H1 (cell line): ENCODE data around the gene F8. TPM values are rescaled to one million over a fixed set of nuclear protein-coding genes. Genes with fewer than 3 reads are reported as not detected.

ENCODE experiments used
- CTCF ChIA-PET: fragments of 300-600 bp; sonication (Branson Sonifier 250); formaldehyde crosslinking; loops from one replicate; lab custom pipeline; 2021; ENCODE audit not compliant: partially characterized antibody; lab: Charles Lee
- POLR2A ChIA-PET: fragments of 300-600 bp; sonication (Branson Sonifier 250); formaldehyde crosslinking; loops from one replicate; lab custom pipeline; 2021; ENCODE audit warnings: inconsistent platforms; ENCODE audit not compliant: partially characterized antibody; lab: Charles Lee
- DNase-seq, 2 experiments: peaks; one replicate each; pipeline versions ENCODE4 v3.0.0 to v3.0.0-alpha.2; 2010 to 2022; ENCODE audit warnings: low spot score in 2 of 2, low read depth in 1 of 2, mixed read lengths in 1 of 2
- FAIRE-seq: peaks from 2 replicates; lab custom pipeline; 2011; peaks lifted over from hg19 to GRCh38; lab: Jason Lieb, UNC
- H2AFZ ChIP-seq: 2 replicates; pipeline ENCODE4 v1.8.1; 2012; ENCODE audit warnings: low read length, inconsistent platforms
- H2AK5ac ChIP-seq: 2 replicates; pipeline ENCODE4 v1.6.1; 2013; ENCODE audit warnings: low read depth, low read length
- H2BK120ac ChIP-seq: replicated peaks from 2 replicates; pipeline ENCODE3; 2013; ENCODE audit warnings: low read depth, low read length, inconsistent platforms
- H2BK12ac ChIP-seq: 2 replicates; pipeline ENCODE4 v1.6.1; 2013; ENCODE audit warnings: low read depth, low read length
- H2BK15ac ChIP-seq: 2 replicates; pipeline ENCODE4 v1.6.1; 2013; ENCODE audit warnings: low read length
- H2BK20ac ChIP-seq: 2 replicates; pipeline ENCODE4 v1.6.1; 2013; ENCODE audit warnings: low read length
- H2BK5ac ChIP-seq: 2 replicates; pipeline ENCODE4 v1.6.1; 2013; ENCODE audit warnings: low read depth, low read length
- H3K14ac ChIP-seq: 2 replicates; pipeline ENCODE4 v1.6.1; 2013; ENCODE audit warnings: inconsistent platforms; ENCODE audit not compliant: insufficient read length
- H3K18ac ChIP-seq: 2 replicates; pipeline ENCODE4 v1.6.1; 2013; ENCODE audit warnings: low read length; ENCODE audit errors: extremely low read depth
- H3K23ac ChIP-seq: 2 replicates; pipeline ENCODE4 v1.6.1; 2013; ENCODE audit warnings: inconsistent platforms; ENCODE audit not compliant: insufficient read length
- H3K23me2 ChIP-seq: 2 replicates; pipeline ENCODE4 v1.6.1; 2013; ENCODE audit warnings: low read depth, low read length
- H3K27ac ChIP-seq: 2 replicates; pipeline ENCODE4 v1.6.1; 2011; ENCODE audit warnings: low read depth, low read length, inconsistent platforms
- H3K27me3 ChIP-seq, 4 experiments: replicated peaks in 1 of 4; 1 replicate in 1 of 4; 2 replicates in 3 of 4; pipeline versions ENCODE4 v1.6.1 to v1.8.1; 2011 to 2013; ENCODE audit warnings: low read length in 3 of 4, mild to moderate bottlenecking in 3 of 4, inconsistent platforms in 2 of 4, mixed read lengths in 2 of 4, moderate library complexity in 1 of 4; ENCODE audit not compliant: control insufficient read depth in 3 of 4, insufficient read depth in 3 of 4; ENCODE audit errors: extremely low read depth in 1 of 4
- H3K36me3 ChIP-seq, 4 experiments: 2 replicates each; pipeline versions ENCODE4 v1.6.1 to v1.8.1; 2011 to 2013; ENCODE audit warnings: mild to moderate bottlenecking in 4 of 4, low read length in 3 of 4, moderate library complexity in 2 of 4, control low read depth in 1 of 4, inconsistent platforms in 1 of 4; ENCODE audit not compliant: insufficient read depth in 4 of 4, control insufficient read depth in 2 of 4
- H3K4ac ChIP-seq: replicated peaks from 2 replicates; pipeline ENCODE3; 2013; ENCODE audit warnings: low read length, low read depth, mixed read lengths, inconsistent platforms; ENCODE audit not compliant: insufficient read length
- H3K4me1 ChIP-seq, 4 experiments: replicated peaks in 1 of 4; 1 replicate in 1 of 4; 2 replicates in 3 of 4; pipeline versions ENCODE4 v1.6.1 to v1.8.1; 2011 to 2013; ENCODE audit warnings: low read length in 3 of 4, inconsistent platforms in 2 of 4, mixed read lengths in 1 of 4; ENCODE audit not compliant: insufficient read depth in 4 of 4, control insufficient read depth in 3 of 4
- H3K4me2 ChIP-seq, 2 experiments: 2 replicates each; pipeline versions ENCODE4 v1.6.1 to v1.8.1; 2011 to 2013; ENCODE audit warnings: low read depth in 2 of 2, low read length in 2 of 2, control low read depth in 1 of 2, inconsistent platforms in 1 of 2, mild to moderate bottlenecking in 1 of 2; ENCODE audit not compliant: insufficient read depth in 1 of 2
- H3K4me3 ChIP-seq, 4 experiments: fragments of 200-600, 300-600 bp in 1 of 4; sonication (generic), shearing (Covaris generic), sonication (Bioruptor Twin) in 1 of 4; 2 replicates each; pipeline versions ENCODE4 v1.5.1 to v1.8.1; 2011 to 2016; ENCODE audit warnings: low read length in 4 of 4, low read depth in 3 of 4, control low read depth in 2 of 4, inconsistent platforms in 2 of 4, mild to moderate bottlenecking in 2 of 4, mixed read lengths in 1 of 4, moderate library complexity in 1 of 4; ENCODE audit not compliant: insufficient read depth in 2 of 4; ENCODE audit errors: extremely low read depth in 1 of 4
- H3K56ac ChIP-seq: replicated peaks from 2 replicates; pipeline ENCODE3; 2013; ENCODE audit warnings: low read depth, mild to moderate bottlenecking, mixed read lengths, low read length, inconsistent platforms; ENCODE audit not compliant: insufficient read length
- H3K79me1 ChIP-seq: 2 replicates; pipeline ENCODE4 v1.6.1; 2013; ENCODE audit warnings: low read depth, low read length, control low read depth
- H3K79me2 ChIP-seq, 2 experiments: 2 replicates each; pipeline versions ENCODE4 v1.6.1 to v1.8.1; 2012 to 2013; ENCODE audit warnings: low read length in 2 of 2, mild to moderate bottlenecking in 2 of 2, inconsistent platforms in 1 of 2; ENCODE audit not compliant: insufficient read depth in 2 of 2, control insufficient read depth in 1 of 2
- H3K9ac ChIP-seq, 4 experiments: replicated peaks in 1 of 4; 1 replicate in 1 of 4; 2 replicates in 3 of 4; pipeline versions ENCODE4 v1.6.1 to v1.8.1; 2011 to 2013; ENCODE audit warnings: low read depth in 3 of 4, low read length in 3 of 4, control low read depth in 2 of 4, mild to moderate bottlenecking in 2 of 4, moderate library complexity in 2 of 4, inconsistent platforms in 1 of 4; ENCODE audit errors: extremely low read depth in 1 of 4
- H3K9me3 ChIP-seq, 2 experiments: 2 replicates each; pipeline versions ENCODE4 v1.6.1 to v1.8.1; 2012 to 2013; ENCODE audit warnings: mild to moderate bottlenecking in 2 of 2, moderate library complexity in 2 of 2, control low read depth in 1 of 2, inconsistent platforms in 1 of 2, low read depth in 1 of 2, low read length in 1 of 2, mixed read lengths in 1 of 2; ENCODE audit not compliant: insufficient read depth in 2 of 2
- H4K20me1 ChIP-seq, 2 experiments: replicated peaks in 1 of 2; 2 replicates each; pipeline versions ENCODE3 to v1.8.1; 2011 to 2013; ENCODE audit warnings: inconsistent platforms in 2 of 2, low read length in 2 of 2, mild to moderate bottlenecking in 1 of 2; ENCODE audit not compliant: insufficient read depth in 2 of 2, control insufficient read depth in 1 of 2
- H4K5ac ChIP-seq: 2 replicates; pipeline ENCODE4 v1.6.1; 2013; ENCODE audit warnings: low read length, low read depth, mixed read lengths, inconsistent platforms; ENCODE audit not compliant: insufficient read length
- H4K8ac ChIP-seq: 2 replicates; pipeline ENCODE4 v1.8.0; 2013; ENCODE audit warnings: mild to moderate bottlenecking, moderate library complexity, low read length, inconsistent platforms; ENCODE audit not compliant: insufficient read depth; ENCODE audit errors: extremely low read depth
- H4K91ac ChIP-seq: replicated peaks from 2 replicates; pipeline ENCODE3; 2013; ENCODE audit warnings: low read length, mixed read lengths, inconsistent platforms; ENCODE audit not compliant: insufficient read length
- EZH2 ChIP-seq: fragments of 200-600 bp; sonication (generic); IDR thresholded peaks from 2 replicates; pipeline ENCODE4 v1.7.1; 2012; ENCODE audit warnings: low read depth, mild to moderate bottlenecking, moderate library complexity, low read length, inconsistent platforms; ENCODE audit not compliant: severe bottlenecking
- GABPA ChIP-seq: IDR thresholded peaks from 2 replicates; pipeline ENCODE4 v1.6.1; 2011; ENCODE audit warnings: mild to moderate bottlenecking, low read length, moderate library complexity, borderline replicate concordance; ENCODE audit not compliant: insufficient read depth
- HDAC6 ChIP-seq: IDR thresholded peaks from one replicate; pipeline ENCODE4 v1.7.1; 2012; ENCODE audit warnings: low read depth, mild to moderate bottlenecking, inconsistent platforms, low read length, moderate library complexity
- NANOG ChIP-seq: IDR thresholded peaks from 2 replicates; pipeline ENCODE4 v1.6.1; 2011; ENCODE audit warnings: low read length, low read depth, mild to moderate bottlenecking, inconsistent platforms; ENCODE audit not compliant: insufficient read depth, poor library complexity, severe bottlenecking
- SP4 ChIP-seq: IDR thresholded peaks from 2 replicates; pipeline ENCODE4 v1.6.1; 2012; ENCODE audit warnings: low read length, inconsistent platforms
- WGBS, 2 experiments: shearing (Covaris generic) in 1 of 2; methylation state at CpG; one replicate each; pipeline versions ENCODE4 v1.1.6 to v1.1.7; 2013 to 2015; ENCODE audit warnings: low lambda C conversion rate in 2 of 2, mixed read lengths in 2 of 2, inconsistent platforms in 1 of 2, low coverage in 1 of 2, missing lambda C conversion rate in 1 of 2; ENCODE audit not compliant: insufficient replicate concordance in 2 of 2, insufficient coverage in 1 of 2, insufficient read length in 1 of 2; ENCODE audit errors: extremely low coverage in 1 of 2, missing lambda C conversion rate in 1 of 2; 5-methylcytosine and 5-hydroxymethylcytosine counted together
- polyA plus RNA-seq, 7 experiments: library from polyadenylated mRNA; depleted of rRNA in 3 of 7; stranded (reverse) in 5 of 7; unstranded in 2 of 7; fragments of >200 nt in 5 of 7; fragments of 200-250 nt in 2 of 7; gene quantifications; 1 replicate in 5 of 7; 2 replicates in 1 of 7; 4 replicates in 1 of 7; pipeline versions ENCODE4 v1.2.1 to v1.2.3, GENCODE V29; 2011 to 2013; ENCODE audit warnings: missing spikeins in 2 of 7, mixed read lengths in 2 of 7
- total RNA-seq: library from RNA; stranded (reverse); fragmentation: NEBNext Ultra II Directional; extraction: Animal tissue kit (Norgen Biotek cat#: 25700); gene quantifications from 2 replicates; pipeline ENCODE4 v1.2.1, GENCODE V29; 2021

Gene F8
- total and polyA plus RNA-seq, 2 of the 8 experiments (the other 6 are each of a cell fraction or from before 2014, with no cell fraction given): 1.1 to 2.6 TPM

DNA sequence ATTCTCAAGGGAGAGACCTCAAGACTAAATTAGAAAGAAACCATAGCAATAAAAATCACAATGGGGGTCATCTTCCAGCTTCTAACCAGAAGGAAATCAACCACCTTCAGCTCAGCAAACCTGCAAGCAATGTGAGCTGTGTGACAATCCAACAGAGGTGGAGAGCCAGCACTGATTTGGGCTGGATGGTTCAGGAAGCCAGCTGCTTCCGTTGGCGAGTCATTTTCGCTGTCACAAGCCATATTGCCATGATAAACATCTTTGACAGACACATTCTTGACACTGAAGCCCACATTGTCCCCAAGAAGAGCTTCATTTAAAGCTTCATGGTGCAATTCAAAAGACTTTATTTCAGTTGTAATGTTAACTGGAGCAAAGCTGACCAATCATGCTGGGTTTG is 113.7 kb downstream of the F8 start:
- Histone ChIP-seq H3K9ac (no peak overlapping the region), H2AFZ (no peak overlapping the region), H3K4ac (no peak overlapping the region), H3K9me3 (peaks cover 0 to 3% of the 10 kb centered on the region in 2 experiments; a peak in 1 of 4 replicates), H3K79me2 (no peaks in the 10 kb centered on the region), H2BK20ac (no peak overlapping the region), H2BK120ac (no peak overlapping the region), H4K5ac (no peak overlapping the region), H3K4me2 (no peak overlapping the region), H3K36me3 (no peaks in the 10 kb centered on the region), H3K23me2 (no peaks in the 10 kb centered on the region), H2BK12ac (no peak overlapping the region), H2BK5ac (no peak overlapping the region), H3K4me3 (no peak overlapping the region), H3K18ac (no peak overlapping the region), H3K27me3 (no peaks in the 10 kb centered on the region), H3K23ac (no peak overlapping the region), H3K4me1 (no peaks in the 10 kb centered on the region), H2AK5ac (no peak overlapping the region), H4K20me1 (no peaks in the 10 kb centered on the region), H3K56ac (no peak overlapping the region), H3K79me1 (no peaks in the 10 kb centered on the region), H2BK15ac (no peak overlapping the region), H4K8ac (no peak overlapping the region), H3K27ac (no peak overlapping the region), H3K14ac (no peak overlapping the region)
- no CpG with 5 or more reads among the region's 3 CpGs for WGBS, 2 experiments
- FAIRE-seq: no peak
- POLR2A ChIA-PET: no interaction called here
- no peak for DNase-seq
- CTCF ChIA-PET: interaction anchor here (0.8 to 2.5 kb wide), 2 partner anchors 9 to 185 kb away, joined by 3 to 14 read pairs; no protein-coding TSS in a partner anchor
- no peak for TF ChIP-seq GABPA
- TF ChIP-seq SP4: no peak
- no peak for TF ChIP-seq NANOG
- TF ChIP-seq HDAC6: no peak
- TF ChIP-seq EZH2: no peak
- TF ChIP-seq, all 59 proteins: peak for 0
- no peak overlapping the region for H4K91ac ChIP-seq
